Measurements from ENCODE around the gene FNDC3A.

The FNDC3A gene

DNA sequence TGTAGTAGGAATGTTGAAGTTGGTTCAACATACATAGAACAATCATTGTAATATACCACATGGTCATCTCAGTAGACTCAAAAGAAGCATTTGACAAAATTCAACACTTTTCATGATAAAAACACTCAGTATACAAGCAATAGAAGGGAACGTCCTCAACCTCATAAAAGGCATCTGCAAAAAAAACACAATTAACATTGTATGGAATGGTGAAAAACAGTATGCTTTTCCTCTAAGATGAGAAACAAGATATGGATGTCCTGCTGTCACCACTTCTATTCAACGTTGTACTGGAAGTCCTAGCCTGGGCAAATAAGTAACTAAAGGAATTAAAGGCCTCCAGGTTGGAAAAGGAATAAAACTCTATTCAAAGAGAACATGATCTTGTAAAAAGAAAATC, 54.5 kb downstream of the FNDC3A start:
- H3K4me3 ChIP-seq (replicated peaks; ENCODE audit: low read depth, low read length): no peak overlapping the region
- TF ChIP-seq, protein P1, sequence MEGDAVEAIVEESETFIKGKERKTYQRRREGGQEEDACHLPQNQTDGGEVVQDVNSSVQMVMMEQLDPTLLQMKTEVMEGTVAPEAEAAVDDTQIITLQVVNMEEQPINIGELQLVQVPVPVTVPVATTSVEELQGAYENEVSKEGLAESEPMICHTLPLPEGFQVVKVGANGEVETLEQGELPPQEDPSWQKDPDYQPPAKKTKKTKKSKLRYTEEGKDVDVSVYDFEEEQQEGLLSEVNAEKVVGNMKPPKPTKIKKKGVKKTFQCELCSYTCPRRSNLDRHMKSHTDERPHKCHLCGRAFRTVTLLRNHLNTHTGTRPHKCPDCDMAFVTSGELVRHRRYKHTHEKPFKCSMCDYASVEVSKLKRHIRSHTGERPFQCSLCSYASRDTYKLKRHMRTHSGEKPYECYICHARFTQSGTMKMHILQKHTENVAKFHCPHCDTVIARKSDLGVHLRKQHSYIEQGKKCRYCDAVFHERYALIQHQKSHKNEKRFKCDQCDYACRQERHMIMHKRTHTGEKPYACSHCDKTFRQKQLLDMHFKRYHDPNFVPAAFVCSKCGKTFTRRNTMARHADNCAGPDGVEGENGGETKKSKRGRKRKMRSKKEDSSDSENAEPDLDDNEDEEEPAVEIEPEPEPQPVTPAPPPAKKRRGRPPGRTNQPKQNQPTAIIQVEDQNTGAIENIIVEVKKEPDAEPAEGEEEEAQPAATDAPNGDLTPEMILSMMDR (IDR thresholded peaks at IDR 0.05; ENCODE audit: low read length, missing control alignments): no peak
- no peak for DNase-seq (ENCODE audit: low read depth)

GRCh38 chr13:49040872-49041271, 65.2 kb downstream of the FNDC3A start:
- DNase-seq (ENCODE audit: low read depth): no peak
- TF ChIP-seq, protein P1 (IDR thresholded peaks at IDR 0.05; ENCODE audit: low read length, missing control alignments): no peak
- no peak overlapping the region for H3K4me3 ChIP-seq (replicated peaks; ENCODE audit: low read depth, low read length)

GRCh38 chr13:49042476-49042875, 66.8 kb downstream of the FNDC3A start:
- peak; percentile 42 for DNase-seq (ENCODE audit: low read depth)
- TF ChIP-seq, protein P1 (IDR thresholded peaks at IDR 0.05; ENCODE audit: low read length, missing control alignments): no peak
- no peak overlapping the region for H3K4me3 ChIP-seq (replicated peaks; ENCODE audit: low read depth, low read length)

DNA sequence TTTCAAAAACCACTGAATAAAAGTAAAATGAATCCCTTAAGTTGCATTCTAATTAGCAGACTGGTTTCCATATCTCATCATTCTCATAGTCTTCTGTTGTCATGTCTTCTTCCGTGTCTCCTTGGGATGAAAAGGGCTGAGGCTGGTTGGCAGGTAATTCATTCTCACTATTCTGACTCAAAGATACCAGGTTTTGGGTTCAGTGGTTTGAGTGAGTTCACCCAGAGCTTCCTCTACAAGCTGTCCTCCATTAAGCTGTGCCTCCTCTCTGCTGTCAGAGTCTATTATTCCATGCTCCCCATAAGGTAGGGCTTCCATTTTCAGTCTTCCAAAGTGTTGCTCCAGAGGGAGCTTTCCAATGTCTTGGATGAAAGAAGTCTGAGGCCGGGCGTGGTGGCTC, 68.3 kb downstream of the FNDC3A start:
- H3K4me3 ChIP-seq (replicated peaks; ENCODE audit: low read depth, low read length): no peak overlapping the region
- TF ChIP-seq, protein P1 (IDR thresholded peaks at IDR 0.05; ENCODE audit: low read length, missing control alignments): no peak
- no peak for DNase-seq (ENCODE audit: low read depth)

DNA sequence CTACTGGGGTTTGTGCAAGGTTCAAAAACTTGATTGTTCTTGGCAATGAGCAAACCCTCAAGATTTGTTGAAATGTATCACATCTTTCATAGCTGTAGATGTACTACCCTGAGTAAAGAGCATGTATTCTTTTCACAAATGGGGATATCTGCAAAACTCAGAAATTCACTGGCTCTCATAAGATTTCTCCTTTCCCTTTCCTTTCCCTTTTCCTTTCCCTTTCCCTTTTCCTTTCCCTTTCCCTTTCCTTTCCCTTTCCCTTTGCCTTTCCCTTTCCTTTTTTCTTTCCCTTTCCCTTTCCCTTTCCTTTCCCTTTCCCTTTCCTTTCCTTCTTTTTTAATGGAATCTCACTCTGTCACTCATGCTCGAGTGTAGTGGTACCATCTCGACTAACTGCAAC, 69.1 kb downstream of the FNDC3A start:
- no peak overlapping the region for H3K4me3 ChIP-seq (replicated peaks; ENCODE audit: low read depth, low read length)
- DNase-seq (ENCODE audit: low read depth): no peak
- TF ChIP-seq, protein P1 (IDR thresholded peaks at IDR 0.05; ENCODE audit: low read length, missing control alignments): no peak

DNA sequence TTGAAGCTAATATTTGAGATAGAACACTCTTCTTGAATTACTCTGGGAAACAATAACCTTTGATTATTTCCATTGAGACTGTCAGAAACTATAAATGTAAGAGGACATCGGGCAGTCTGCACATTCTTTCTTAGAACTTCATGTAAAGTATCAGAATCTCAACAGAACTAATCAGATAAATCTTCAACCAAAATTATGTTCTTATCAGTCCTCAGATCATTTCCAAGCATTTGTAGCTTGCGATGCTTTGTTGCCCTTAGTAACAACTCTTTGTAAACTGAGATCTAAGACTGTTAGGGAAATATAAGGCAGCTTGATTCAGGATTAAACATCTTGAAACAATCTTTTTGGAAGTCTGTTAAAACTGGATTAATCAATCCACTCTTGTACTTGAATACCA, 70.3 kb downstream of the FNDC3A start:
- no peak for DNase-seq (ENCODE audit: low read depth)
- TF ChIP-seq, protein P1 (IDR thresholded peaks at IDR 0.05; ENCODE audit: low read length, missing control alignments): no peak
- no peak overlapping the region for H3K4me3 ChIP-seq (replicated peaks; ENCODE audit: low read depth, low read length)

DNA sequence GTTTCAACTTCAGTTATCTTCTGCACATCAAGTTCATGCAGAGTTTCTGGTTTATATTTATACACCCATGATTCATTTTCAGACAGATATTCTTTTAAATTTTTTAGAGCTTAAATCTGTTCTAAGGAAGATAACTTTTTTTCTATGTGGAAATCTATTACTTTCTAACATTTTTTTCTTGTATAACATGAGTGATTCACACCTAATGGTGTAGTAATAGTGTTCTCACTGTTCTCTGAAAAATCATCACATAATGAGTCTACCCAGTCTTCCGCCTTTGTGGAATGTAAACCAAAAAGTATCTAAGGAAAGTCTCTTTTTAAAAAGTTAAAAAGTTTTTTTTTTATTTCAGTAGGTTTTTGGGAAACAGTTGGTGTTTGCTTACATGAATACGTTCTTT, 70.8 kb downstream of the FNDC3A start:
- TF ChIP-seq, protein P1 (IDR thresholded peaks at IDR 0.05; ENCODE audit: low read length, missing control alignments): no peak
- H3K4me3 ChIP-seq (replicated peaks; ENCODE audit: low read depth, low read length): no peak overlapping the region
- no peak for DNase-seq (ENCODE audit: low read depth)

Data from fibroblast of pulmonary artery (primary cell).